SK-N-SH (cell line): Measurements from ENCODE around the gene S1PR5. TPM values are rescaled to one million over a fixed set of nuclear protein-coding genes. Genes with fewer than 3 reads are reported as not detected.

ENCODE experiments used
- CTCF ChIA-PET: fragments of 300-600, 350-600 bp; formaldehyde crosslinking; extraction: SDS; loops from one replicate; lab custom pipeline; 2021; lab: Yijun Ruan, JAX
- POLR2A ChIA-PET: fragments of 350-600 bp; sonication (Branson Sonifier 250); formaldehyde crosslinking; extraction: SDS; loops from one replicate; lab custom pipeline; 2020; ENCODE audit warnings: antibody characterized with exemption, inconsistent platforms; lab: Yijun Ruan, JAX
- DNase-seq: peaks from one replicate; pipeline ENCODE4 v3.0.0; 2012
- H2AFZ ChIP-seq: fragments of 200-600 bp; sonication (generic); 2 replicates; pipeline ENCODE4 v1.8.1; 2016; ENCODE audit warnings: antibody characterized with exemption, mild to moderate bottlenecking, low read depth
- H3F3A ChIP-seq: fragments of 200-600 bp; sonication (generic); replicated peaks from 2 replicates; pipeline ENCODE3; 2016; ENCODE audit warnings: antibody characterized with exemption, mild to moderate bottlenecking; ENCODE audit not compliant: insufficient read depth
- H3K27ac ChIP-seq, 2 experiments: fragments of 200-500 bp in 1 of 2; fragments of 200-600 bp in 1 of 2; sonication (Bioruptor generic) in 1 of 2; sonication (generic), shearing (Covaris generic) in 1 of 2; 2 replicates each; pipeline versions ENCODE4 v1.5.1 to v1.6.1; 2014 to 2016; ENCODE audit warnings: low read depth in 2 of 2, inconsistent platforms in 1 of 2, low read length in 1 of 2, mild to moderate bottlenecking in 1 of 2, mixed read lengths in 1 of 2
- H3K27me3 ChIP-seq: fragments of 200-600 bp; sonication (generic), shearing (Covaris generic); 2 replicates; pipeline ENCODE4 v1.6.1; 2016; ENCODE audit warnings: mixed run types; ENCODE audit not compliant: insufficient read depth
- H3K36me3 ChIP-seq, 2 experiments: fragments of 200-500 bp in 1 of 2; fragments of 200-600 bp in 1 of 2; sonication (Bioruptor generic) in 1 of 2; sonication (generic) in 1 of 2; replicated peaks in 1 of 2; 2 replicates each; pipeline versions ENCODE3 to v1.5.1; 2014 to 2016; ENCODE audit warnings: low read length in 1 of 2, mild to moderate bottlenecking in 1 of 2; ENCODE audit not compliant: insufficient read depth in 2 of 2, control insufficient read depth in 1 of 2
- H3K4me1 ChIP-seq, 2 experiments: fragments of 200-500 bp in 1 of 2; fragments of 200-600 bp in 1 of 2; sonication (Bioruptor generic) in 1 of 2; sonication (generic), shearing (Covaris generic) in 1 of 2; 2 replicates each; pipeline versions ENCODE4 v1.5.1 to v1.6.1; 2014 to 2016; ENCODE audit warnings: low read depth in 1 of 2, low read length in 1 of 2, mixed run types in 1 of 2; ENCODE audit not compliant: insufficient read depth in 2 of 2, control insufficient read depth in 1 of 2
- H3K4me2 ChIP-seq: fragments of 200-600 bp; sonication (generic), shearing (Covaris generic); 2 replicates; pipeline ENCODE4 v1.6.1; 2017; ENCODE audit warnings: mixed run types
- H3K4me3 ChIP-seq, 2 experiments: fragments of 200-500 bp in 1 of 2; fragments of 200-600 bp in 1 of 2; sonication (Bioruptor generic) in 1 of 2; sonication (generic), shearing (Covaris generic) in 1 of 2; 2 replicates each; pipeline versions ENCODE4 v1.5.1 to v1.8.1; 2014 to 2016; ENCODE audit warnings: low read depth in 2 of 2, inconsistent platforms in 1 of 2, low read length in 1 of 2, mild to moderate bottlenecking in 1 of 2, mixed read lengths in 1 of 2, moderate library complexity in 1 of 2
- H3K79me2 ChIP-seq: fragments of 200-600 bp; sonication (generic); 2 replicates; pipeline ENCODE4 v1.8.1; 2017; ENCODE audit warnings: mild to moderate bottlenecking; ENCODE audit not compliant: insufficient read depth
- H3K9ac ChIP-seq: fragments of 200-600 bp; sonication (generic); 2 replicates; pipeline ENCODE4 v1.6.1; 2017; ENCODE audit warnings: mixed run types
- H3K9me2 ChIP-seq: fragments of 200-600 bp; sonication (generic); 2 replicates; pipeline ENCODE4 v1.6.1; 2017; ENCODE audit warnings: mixed run types
- H3K9me3 ChIP-seq: fragments of 200-600 bp; sonication (generic); 2 replicates; pipeline ENCODE4 v1.6.1; 2017; ENCODE audit warnings: mixed run types, mild to moderate bottlenecking, moderate library complexity
- H4K20me1 ChIP-seq: fragments of 200-600 bp; sonication (generic); 2 replicates; pipeline ENCODE4 v1.6.1; 2017; ENCODE audit warnings: mild to moderate bottlenecking, mixed run types; ENCODE audit not compliant: insufficient read depth
- CHD2 ChIP-seq: fragments of 150-350 bp; IDR thresholded peaks from 2 replicates; pipeline ENCODE4 v1.6.1; 2018; ENCODE audit warnings: low read length; ENCODE audit not compliant: partially characterized antibody
- EP300 ChIP-seq, 2 experiments: IDR thresholded peaks; 2 replicates each; pipeline versions ENCODE4 v1.4.0 to v1.6.1; 2012; ENCODE audit warnings: borderline replicate concordance in 1 of 2, low read depth in 1 of 2, low read length in 1 of 2
- FOSL2 ChIP-seq: IDR thresholded peaks from 2 replicates; pipeline ENCODE4 v1.4.0; 2012; ENCODE audit warnings: low read depth, mild to moderate bottlenecking, moderate library complexity, borderline replicate concordance
- FOXJ3 ChIP-seq: sonication (generic); formaldehyde crosslinking; IDR thresholded peaks from 2 replicates; pipeline ENCODE4 v1.5.1; 2020; ENCODE audit warnings: mild to moderate bottlenecking, missing genetic modification reagents
- FOXM1 ChIP-seq: IDR thresholded peaks from 2 replicates; pipeline ENCODE4 v1.4.0; 2012; ENCODE audit warnings: low read depth, mild to moderate bottlenecking
- GABPA ChIP-seq: IDR thresholded peaks from 2 replicates; pipeline ENCODE4 v1.4.0; 2012; ENCODE audit warnings: low read depth, mild to moderate bottlenecking
- GATA2 ChIP-seq: sonication (generic); formaldehyde crosslinking; IDR thresholded peaks from 2 replicates; pipeline ENCODE4 v1.5.0; 2020; ENCODE audit warnings: mild to moderate bottlenecking, missing genetic modification reagents
- JUND ChIP-seq: IDR thresholded peaks from 2 replicates; pipeline ENCODE4 v1.4.0; 2012
- MAX ChIP-seq: IDR thresholded peaks from 2 replicates; pipeline ENCODE4 v1.4.0; 2012; ENCODE audit warnings: low read depth
- MEF2A ChIP-seq: IDR thresholded peaks from 2 replicates; pipeline ENCODE4 v1.4.0; 2012; ENCODE audit warnings: low read depth, borderline replicate concordance
- NFIC ChIP-seq: IDR thresholded peaks from 2 replicates; pipeline ENCODE4 v1.4.0; 2012; ENCODE audit warnings: borderline replicate concordance
- PBX3 ChIP-seq: IDR thresholded peaks from 2 replicates; pipeline ENCODE4; 2012
- POLR2AphosphoS5 ChIP-seq: IDR thresholded peaks from 2 replicates; pipeline ENCODE4 v1.6.1; 2012; ENCODE audit warnings: low read depth, low read length
- RFX5 ChIP-seq: IDR thresholded peaks from 2 replicates; pipeline ENCODE4 v1.6.1; 2012; ENCODE audit warnings: mild to moderate bottlenecking, improper control_type of control experiment, low read length
- RXRA ChIP-seq: IDR thresholded peaks from 2 replicates; pipeline ENCODE4 v1.4.0; 2012; ENCODE audit warnings: low read depth, mild to moderate bottlenecking, borderline replicate concordance
- SIN3A ChIP-seq: IDR thresholded peaks from 2 replicates; pipeline ENCODE4 v1.6.1; 2012; ENCODE audit warnings: low read depth, mild to moderate bottlenecking, low read length, moderate library complexity, borderline replicate concordance
- SMC3 ChIP-seq: IDR thresholded peaks from 2 replicates; pipeline ENCODE4 v1.6.1; 2012; ENCODE audit warnings: low read depth, low read length, improper control_type of control experiment
- TAF1 ChIP-seq: IDR thresholded peaks from 2 replicates; pipeline ENCODE4 v1.6.1; 2012; ENCODE audit warnings: low read depth, mild to moderate bottlenecking, low read length, moderate library complexity, borderline replicate concordance
- WGBS: methylation state at CpG from one replicate; pipeline ENCODE4 v1.1.6; 2017; ENCODE audit warnings: low lambda C conversion rate; 5-methylcytosine and 5-hydroxymethylcytosine counted together
- polyA plus RNA-seq, 3 experiments: library from polyadenylated mRNA; depleted of rRNA; stranded (reverse); fragments of >200 nt; gene quantifications; 2 replicates each; pipeline ENCODE4 v1.2.3, GENCODE V29; 2012
- TF ChIP-seq, protein P1 (sequence below): fragments of 150-350 bp; IDR thresholded peaks from 2 replicates; pipeline ENCODE4 v1.6.1; 2017; ENCODE audit warnings: antibody characterized with exemption, low read length, low read depth, borderline replicate concordance

S1PR5 gene
- polyA plus RNA-seq, 1 of the 3 experiments (the other 2 are of a cell fraction) = 0.36 TPM

GRCh38 chr19:10548746-10549276, 31.6 kb upstream of the S1PR5 start:
- no peak overlapping the region for H3K4me3 ChIP-seq
- TF ChIP-seq TAF1 = no peak
- no peak for TF ChIP-seq SMC3
- no peak for TF ChIP-seq EP300 (IDR thresholded peaks at IDR 0.05; ENCODE audit: borderline replicate concordance in 1 of 2, low read depth in 1 of 2, low read length in 1 of 2)
- no peak for TF ChIP-seq POLR2AphosphoS5
- TF ChIP-seq PBX3 = no peak
- TF ChIP-seq, protein P1, sequence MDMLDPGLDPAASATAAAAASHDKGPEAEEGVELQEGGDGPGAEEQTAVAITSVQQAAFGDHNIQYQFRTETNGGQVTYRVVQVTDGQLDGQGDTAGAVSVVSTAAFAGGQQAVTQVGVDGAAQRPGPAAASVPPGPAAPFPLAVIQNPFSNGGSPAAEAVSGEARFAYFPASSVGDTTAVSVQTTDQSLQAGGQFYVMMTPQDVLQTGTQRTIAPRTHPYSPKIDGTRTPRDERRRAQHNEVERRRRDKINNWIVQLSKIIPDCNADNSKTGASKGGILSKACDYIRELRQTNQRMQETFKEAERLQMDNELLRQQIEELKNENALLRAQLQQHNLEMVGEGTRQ = no peak
- no peak for TF ChIP-seq MAX
- no peak for TF ChIP-seq CHD2
- no peak for TF ChIP-seq MEF2A
- TF ChIP-seq SIN3A = no peak
- no peak for TF ChIP-seq GATA2 (CRISPR knock-in tag)
- no peak for TF ChIP-seq FOSL2
- TF ChIP-seq RXRA = no peak
- TF ChIP-seq NFIC = no peak
- TF ChIP-seq FOXJ3 (CRISPR knock-in tag) = no peak
- TF ChIP-seq, all 33 proteins: peak for 0
- Histone ChIP-seq H2AFZ (no peak overlapping the region), H4K20me1 (0 out of 2 replicates have a peak, but pooled peaks cover 3% of the 10 kb centered on the region), H3K4me1 (peaks cover 0 to 7% of the 10 kb centered on the region in 2 experiments; a peak in 1 of 4 replicates), H3K9me3 (no peaks in the 10 kb centered on the region), H3K9ac (no peak overlapping the region), H3K79me2 (peaks cover 27% of the 10 kb centered on the region), H3K4me2 (no peak overlapping the region), H3K9me2 (no peaks in the 10 kb centered on the region), H3K36me3 (peaks cover 20 to 22% of the 10 kb centered on the region in 2 experiments), H3K27ac (no peak overlapping the region), H3K27me3 (no peaks in the 10 kb centered on the region), H3F3A (peaks cover 13% of the 10 kb centered on the region)
- 95% methylated on average over 13 of the region's 18 CpGs for WGBS
- no peak for DNase-seq
- ChIA-PET CTCF (no interaction called here), POLR2A (no interaction called here)

- Histone ChIP-seq H3K27ac (no peak overlapping the region), H3K79me2 (peaks cover 27% of the 10 kb centered on the region), H3K9me2 (no peaks in the 10 kb centered on the region), H3K4me1 (peaks cover 0 to 7% of the 10 kb centered on the region in 2 experiments; a peak in 1 of 4 replicates), H4K20me1 (no peaks in the 10 kb centered on the region), H3K36me3 (peaks cover 5 to 9% of the 10 kb centered on the region in 2 experiments), H3K9ac (no peak overlapping the region), H3K4me3 (no peak overlapping the region), H3K4me2 (no peak overlapping the region), H3K27me3 (no peaks in the 10 kb centered on the region), H3F3A (peaks cover 13% of the 10 kb centered on the region), H2AFZ (no peak overlapping the region), H3K9me3 (no peaks in the 10 kb centered on the region)
- WGBS = 100% methylated on average over 2 of the region's 17 CpGs
- POLR2A ChIA-PET = interaction anchor here (0.6 kb wide), 1 partner anchor 69 kb away, joined by 3 read pairs; no protein-coding TSS in a partner anchor
- no peak for DNase-seq
- TF ChIP-seq FOSL2 (no peak), RFX5 (no peak), FOXM1 (no peak), JUND (no peak), TAF1 (no peak), GABPA (no peak), NFIC (no peak)
- TF ChIP-seq, protein P1 = no peak
- CTCF ChIA-PET = interaction anchor here (1.1 to 1.4 kb wide), 3 partner anchors 8 to 36 kb away, joined by 3 read pairs; no protein-coding TSS in a partner anchor
Observed at GRCh38 chr19:10546817-10547216, 29.6 kb upstream of the S1PR5 start.
